SK-N-SH (cell line): ENCODE data around the gene ANKS1B.

Source experiments
- ELF1 ChIP-seq: IDR thresholded peaks from 2 replicates; pipeline ENCODE4 v1.4.0; 2012
- FOSL2 ChIP-seq: IDR thresholded peaks from 2 replicates; pipeline ENCODE4 v1.4.0; 2012; ENCODE audit warnings: low read depth, mild to moderate bottlenecking, moderate library complexity, borderline replicate concordance
- MAX ChIP-seq: IDR thresholded peaks from 2 replicates; pipeline ENCODE4 v1.4.0; 2012; ENCODE audit warnings: low read depth
- POLR2AphosphoS5 ChIP-seq: IDR thresholded peaks from 2 replicates; pipeline ENCODE4 v1.6.1; 2012; ENCODE audit warnings: low read depth, low read length
- SIN3A ChIP-seq: IDR thresholded peaks from 2 replicates; pipeline ENCODE4 v1.6.1; 2012; ENCODE audit warnings: low read depth, mild to moderate bottlenecking, low read length, moderate library complexity, borderline replicate concordance
- YY1 ChIP-seq: IDR thresholded peaks from 2 replicates; pipeline ENCODE4 v1.4.0; 2012; ENCODE audit warnings: low read depth, mild to moderate bottlenecking
- TF ChIP-seq, protein P1 (sequence below): fragments of 200-600 bp; sonication (generic); IDR thresholded peaks from 2 replicates; pipeline ENCODE4 v1.6.1; 2017; ENCODE audit warnings: antibody characterized with exemption, mild to moderate bottlenecking, moderate library complexity

DNA sequence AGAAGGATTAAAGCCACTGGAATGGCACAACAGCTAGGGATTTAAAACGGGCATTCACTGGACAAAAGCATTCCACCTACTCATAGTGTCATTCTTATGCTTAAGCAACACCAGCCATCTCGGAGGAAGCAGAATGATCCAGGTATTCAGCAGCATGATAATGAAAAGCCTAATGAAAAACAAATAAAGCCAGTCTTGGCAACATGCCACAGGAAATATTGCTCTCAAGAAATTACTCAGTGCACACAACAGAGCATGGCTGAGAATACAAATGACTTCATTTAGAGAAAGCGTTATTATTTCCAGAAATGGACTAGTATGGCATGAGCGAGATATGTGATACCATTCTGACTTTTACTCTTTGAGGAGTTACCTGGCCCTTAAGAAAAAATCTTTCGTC, 897.5 kb downstream of the ANKS1B start:
- TF ChIP-seq YY1 (no peak), POLR2AphosphoS5 (no peak), FOSL2 (no peak), MAX (no peak), SIN3A (no peak), ELF1 (no peak)
- TF ChIP-seq, protein P1, sequence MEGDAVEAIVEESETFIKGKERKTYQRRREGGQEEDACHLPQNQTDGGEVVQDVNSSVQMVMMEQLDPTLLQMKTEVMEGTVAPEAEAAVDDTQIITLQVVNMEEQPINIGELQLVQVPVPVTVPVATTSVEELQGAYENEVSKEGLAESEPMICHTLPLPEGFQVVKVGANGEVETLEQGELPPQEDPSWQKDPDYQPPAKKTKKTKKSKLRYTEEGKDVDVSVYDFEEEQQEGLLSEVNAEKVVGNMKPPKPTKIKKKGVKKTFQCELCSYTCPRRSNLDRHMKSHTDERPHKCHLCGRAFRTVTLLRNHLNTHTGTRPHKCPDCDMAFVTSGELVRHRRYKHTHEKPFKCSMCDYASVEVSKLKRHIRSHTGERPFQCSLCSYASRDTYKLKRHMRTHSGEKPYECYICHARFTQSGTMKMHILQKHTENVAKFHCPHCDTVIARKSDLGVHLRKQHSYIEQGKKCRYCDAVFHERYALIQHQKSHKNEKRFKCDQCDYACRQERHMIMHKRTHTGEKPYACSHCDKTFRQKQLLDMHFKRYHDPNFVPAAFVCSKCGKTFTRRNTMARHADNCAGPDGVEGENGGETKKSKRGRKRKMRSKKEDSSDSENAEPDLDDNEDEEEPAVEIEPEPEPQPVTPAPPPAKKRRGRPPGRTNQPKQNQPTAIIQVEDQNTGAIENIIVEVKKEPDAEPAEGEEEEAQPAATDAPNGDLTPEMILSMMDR = no peak
